B cell (primary cell): Measurements from ENCODE around the gene ATP23.

Experiments
- EZH2 ChIP-seq: IDR thresholded peaks from 2 replicates; pipeline ENCODE4 v1.6.1; 2012; ENCODE audit warnings: borderline replicate concordance, low read depth, mild to moderate bottlenecking, moderate library complexity, low read length; ENCODE audit not compliant: insufficient read depth, poor library complexity, severe bottlenecking
- TF ChIP-seq, protein P1 (sequence below): fragments of 200-600 bp; IDR thresholded peaks from one replicate; pipeline ENCODE4 v1.8.0; 2022; ENCODE audit warnings: antibody characterized with exemption, mild to moderate bottlenecking

DNA sequence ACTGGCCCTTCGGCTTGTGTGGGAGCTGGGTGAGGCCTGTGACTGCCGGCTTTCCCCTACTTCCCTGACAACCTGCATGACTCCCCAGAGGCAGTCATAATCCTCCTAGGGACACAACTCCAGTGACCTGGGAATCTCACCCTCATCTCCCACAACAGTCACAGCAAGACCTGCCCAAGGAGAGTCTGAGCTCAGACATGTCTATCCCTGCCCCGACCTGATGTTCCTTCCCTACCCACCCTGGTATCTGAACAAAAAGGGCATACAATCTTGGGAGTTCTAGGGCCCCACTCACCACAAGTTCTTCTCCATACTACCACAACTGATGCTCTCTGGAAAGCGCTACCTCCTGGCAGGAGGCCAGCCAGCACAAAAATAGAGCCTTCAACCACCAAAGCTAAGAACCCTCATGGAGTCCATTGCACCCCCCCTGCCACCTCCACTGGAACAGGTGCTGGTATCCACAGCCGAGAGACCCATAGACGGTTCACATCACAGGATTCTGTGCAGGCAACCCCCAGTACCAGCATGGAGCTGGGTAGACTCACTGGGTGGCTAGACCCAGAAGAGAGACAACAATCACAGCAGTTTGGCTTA is 16.8 kb downstream of the ATP23 start:
- TF ChIP-seq, protein P1, sequence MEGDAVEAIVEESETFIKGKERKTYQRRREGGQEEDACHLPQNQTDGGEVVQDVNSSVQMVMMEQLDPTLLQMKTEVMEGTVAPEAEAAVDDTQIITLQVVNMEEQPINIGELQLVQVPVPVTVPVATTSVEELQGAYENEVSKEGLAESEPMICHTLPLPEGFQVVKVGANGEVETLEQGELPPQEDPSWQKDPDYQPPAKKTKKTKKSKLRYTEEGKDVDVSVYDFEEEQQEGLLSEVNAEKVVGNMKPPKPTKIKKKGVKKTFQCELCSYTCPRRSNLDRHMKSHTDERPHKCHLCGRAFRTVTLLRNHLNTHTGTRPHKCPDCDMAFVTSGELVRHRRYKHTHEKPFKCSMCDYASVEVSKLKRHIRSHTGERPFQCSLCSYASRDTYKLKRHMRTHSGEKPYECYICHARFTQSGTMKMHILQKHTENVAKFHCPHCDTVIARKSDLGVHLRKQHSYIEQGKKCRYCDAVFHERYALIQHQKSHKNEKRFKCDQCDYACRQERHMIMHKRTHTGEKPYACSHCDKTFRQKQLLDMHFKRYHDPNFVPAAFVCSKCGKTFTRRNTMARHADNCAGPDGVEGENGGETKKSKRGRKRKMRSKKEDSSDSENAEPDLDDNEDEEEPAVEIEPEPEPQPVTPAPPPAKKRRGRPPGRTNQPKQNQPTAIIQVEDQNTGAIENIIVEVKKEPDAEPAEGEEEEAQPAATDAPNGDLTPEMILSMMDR, result no peak
- no peak for TF ChIP-seq EZH2
